NCI-H1694 treated with DMSO at 0.1 percent for 48 hours (cell line): ENCODE measurements around the gene ASB17.
A peak's percentile ranks its signal among the peaks of the same experiment; 100 is the strongest.
"Not testable (repeated sequence)": the region's sequence is repeated elsewhere in the genome, so short reads cannot be mapped to it uniquely, and the experiment has no call there.

Source experiments
- DNase-seq: peaks from one replicate; lab custom pipeline; 2025; lab: John Stamatoyannopoulos, UW

Gene ASB17, protein sequence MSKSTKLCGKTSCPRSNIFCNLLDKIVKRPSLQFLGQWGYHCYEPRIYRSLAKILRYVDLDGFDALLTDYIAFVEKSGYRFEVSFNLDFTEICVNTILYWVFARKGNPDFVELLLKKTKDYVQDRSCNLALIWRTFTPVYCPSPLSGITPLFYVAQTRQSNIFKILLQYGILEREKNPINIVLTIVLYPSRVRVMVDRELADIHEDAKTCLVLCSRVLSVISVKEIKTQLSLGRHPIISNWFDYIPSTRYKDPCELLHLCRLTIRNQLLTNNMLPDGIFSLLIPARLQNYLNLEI

DNA sequence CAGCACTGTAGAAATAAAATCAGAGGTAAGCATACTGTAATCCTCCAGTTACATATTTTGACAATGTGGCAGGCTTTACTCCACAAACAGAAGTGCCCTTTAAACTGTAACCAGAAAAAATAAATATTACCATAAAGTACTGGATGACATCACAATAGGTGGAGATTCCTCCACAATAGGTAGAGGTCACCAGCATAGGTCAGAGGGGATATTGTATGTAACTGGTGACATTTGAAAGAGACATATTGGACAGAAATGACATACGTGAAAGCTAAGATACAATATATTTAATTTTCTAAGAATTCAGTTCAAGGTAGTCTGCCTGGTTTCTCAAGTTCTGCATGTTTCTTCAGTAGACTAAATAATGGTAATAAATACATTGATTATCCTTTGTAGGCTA, at the start of gene ASB17:
TSS of gene ASB17 (minus strand) at position 101 of the 400 bp plus-strand sequence. CDS start 113 bp downstream, outside the sequence.
- no peak for DNase-seq

DNA sequence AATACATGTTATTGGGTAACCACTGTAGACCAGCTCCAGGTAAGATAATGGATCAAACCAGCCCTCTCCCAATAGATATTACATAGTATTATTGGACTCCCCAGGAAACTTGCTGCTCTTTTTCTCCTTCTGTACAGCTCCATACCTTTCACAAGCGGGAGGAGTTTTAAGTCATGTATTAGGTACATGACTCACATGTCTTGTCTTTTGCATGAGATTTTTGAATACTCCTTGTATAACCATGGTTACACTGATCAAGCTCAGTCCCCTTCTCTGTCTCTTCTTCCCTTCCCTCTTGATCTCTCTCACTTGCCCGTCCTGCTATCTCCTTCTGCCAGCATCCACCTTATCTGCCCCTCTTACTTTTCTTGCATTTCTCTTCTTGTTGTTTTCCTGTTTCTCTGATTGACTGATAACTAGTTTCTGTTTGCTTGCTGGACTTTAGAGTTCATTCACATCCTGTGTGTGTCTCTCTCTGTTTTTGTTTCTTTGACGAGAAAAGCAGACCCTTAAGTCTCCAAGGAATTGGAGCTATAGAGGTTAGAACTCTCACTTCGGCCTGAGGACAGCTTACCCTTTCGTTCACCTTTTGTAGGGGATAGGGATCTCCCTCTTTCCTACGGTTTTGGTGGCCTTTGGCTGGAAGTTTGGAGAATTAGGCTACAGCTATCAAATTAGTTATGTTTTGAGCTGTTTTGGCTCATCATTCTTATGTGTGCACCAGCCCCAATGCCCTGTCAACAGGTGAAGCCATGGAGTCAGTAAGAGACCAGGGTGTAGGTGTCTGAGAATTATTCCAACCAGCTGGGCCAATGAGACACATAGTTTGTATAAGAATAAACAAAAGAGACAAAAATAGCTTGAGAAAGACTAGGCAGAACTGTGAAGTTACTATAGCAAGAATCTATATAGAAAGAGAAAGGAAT, 49.0 kb upstream of the ASB17 start:
- DNase-seq, result no peak

DNA sequence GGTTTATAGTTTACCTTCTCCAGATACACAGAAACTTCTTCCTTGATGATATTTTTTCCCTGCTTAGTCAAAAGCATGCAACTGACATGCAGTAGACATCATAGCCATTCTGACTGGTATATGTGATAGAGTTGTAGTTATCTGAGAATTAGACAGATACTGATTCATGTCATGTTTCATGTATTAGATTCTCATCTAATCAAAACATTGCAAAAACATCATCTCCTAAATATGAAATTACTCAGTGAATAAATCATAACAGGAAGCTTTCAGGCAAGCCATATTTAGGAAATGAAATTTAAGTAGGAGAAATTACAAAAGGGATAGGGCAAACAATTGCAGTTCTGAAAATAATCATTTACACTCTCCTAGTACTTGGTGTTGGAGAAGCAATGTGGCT, 38.4 kb upstream of the ASB17 start:
- DNase-seq, result no peak

DNA sequence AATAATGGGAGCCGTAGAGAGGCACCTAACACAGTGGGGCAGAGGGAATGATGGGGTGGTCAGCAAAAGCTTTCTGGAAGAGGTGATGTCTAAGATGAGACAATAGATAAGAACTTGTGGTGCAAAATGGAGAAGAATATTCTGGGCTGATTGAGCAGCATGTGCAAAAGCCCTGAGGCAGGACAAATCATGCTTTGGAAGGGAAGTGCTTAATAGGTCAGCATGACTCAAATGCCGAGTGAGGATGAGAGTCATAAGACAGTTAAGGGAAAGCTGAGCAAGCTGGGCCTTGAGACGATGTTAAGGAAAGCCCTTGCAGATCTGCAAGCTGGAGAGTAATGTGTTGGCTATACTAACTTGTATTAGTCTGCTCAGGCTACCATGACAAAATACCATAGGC, 37.3 kb upstream of the ASB17 start:
- DNase-seq, result no peak

DNA sequence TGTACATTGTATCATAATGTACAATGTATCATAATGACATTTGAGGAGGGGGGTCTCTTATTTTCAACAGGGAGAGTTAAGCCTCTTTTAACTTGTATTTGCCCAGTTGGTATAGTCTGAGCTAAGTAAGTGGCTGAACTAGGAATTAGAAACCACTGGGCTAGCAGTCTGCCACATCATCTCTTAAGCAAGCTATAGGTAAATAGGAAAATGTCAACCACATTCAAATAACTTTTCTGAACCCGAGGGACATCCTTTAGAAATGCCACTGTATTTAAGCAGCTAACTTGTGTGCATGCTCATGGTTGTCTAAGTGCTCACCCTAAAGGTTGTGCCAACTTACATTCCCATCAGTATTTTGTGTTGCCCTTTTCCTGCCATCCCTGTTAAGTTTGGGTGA, 35.5 kb upstream of the ASB17 start:
- no peak for DNase-seq

DNA sequence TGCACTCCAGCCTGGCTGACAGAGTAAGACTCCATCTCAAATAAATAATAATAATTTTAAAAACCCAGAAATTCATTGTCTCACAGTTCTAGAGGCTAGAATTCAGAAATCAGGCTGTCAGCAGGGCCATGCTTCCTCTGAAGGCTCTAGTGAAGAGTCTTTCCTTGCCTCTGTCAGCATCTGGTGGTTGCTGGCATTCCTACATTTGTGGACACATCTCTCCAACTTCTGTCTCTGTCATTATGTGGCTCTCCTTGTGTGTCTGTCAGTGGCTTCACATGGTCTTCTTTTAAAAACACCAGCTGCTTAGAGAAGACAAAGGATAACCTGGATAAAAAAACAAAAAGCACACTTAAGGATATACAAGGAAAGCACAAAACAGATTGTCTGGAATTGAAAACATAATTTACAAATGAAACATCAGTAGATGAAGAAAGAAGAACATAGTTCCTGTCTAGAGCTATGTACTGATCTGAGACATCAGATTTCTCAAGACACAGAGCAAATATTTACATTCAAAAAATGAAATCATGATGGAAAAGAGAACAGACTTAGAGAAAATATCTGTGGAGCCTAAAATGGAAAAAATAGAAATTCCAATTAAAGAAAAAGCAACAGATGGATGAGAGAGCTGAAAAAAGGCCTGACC, 32.7 kb upstream of the ASB17 start:
- no peak for DNase-seq

DNA sequence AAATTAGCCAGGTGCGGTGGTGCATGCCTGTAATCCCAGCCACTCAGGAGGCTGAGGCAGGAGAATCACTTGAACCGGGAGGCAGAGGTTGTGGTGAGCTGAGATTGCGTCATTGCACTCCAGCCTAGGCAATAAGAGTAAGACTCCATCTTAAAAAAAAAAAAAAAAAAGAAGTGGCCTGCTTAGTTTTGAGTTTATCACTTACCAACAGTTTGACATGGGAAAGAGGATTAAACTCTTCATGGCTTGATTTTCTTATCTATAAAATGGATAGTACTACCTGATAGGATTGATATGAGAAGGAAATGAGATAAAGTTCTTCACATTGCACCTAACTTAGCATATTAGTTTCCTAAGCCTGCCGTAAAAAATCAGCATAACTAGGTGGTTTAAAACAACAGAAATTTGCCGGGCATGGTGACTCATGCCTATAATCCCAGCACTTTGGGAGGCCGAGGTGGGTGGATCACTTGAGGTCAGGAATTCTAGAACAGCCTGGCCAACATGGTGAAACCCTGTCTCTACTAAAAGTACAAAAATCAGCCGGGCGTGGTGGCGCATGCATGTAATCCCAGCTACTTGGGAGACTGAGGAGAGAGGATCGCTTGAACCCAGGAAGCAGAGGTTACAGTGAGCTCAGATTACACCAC, 32.0 kb upstream of the ASB17 start:
- not testable (repeated sequence) for DNase-seq

DNA sequence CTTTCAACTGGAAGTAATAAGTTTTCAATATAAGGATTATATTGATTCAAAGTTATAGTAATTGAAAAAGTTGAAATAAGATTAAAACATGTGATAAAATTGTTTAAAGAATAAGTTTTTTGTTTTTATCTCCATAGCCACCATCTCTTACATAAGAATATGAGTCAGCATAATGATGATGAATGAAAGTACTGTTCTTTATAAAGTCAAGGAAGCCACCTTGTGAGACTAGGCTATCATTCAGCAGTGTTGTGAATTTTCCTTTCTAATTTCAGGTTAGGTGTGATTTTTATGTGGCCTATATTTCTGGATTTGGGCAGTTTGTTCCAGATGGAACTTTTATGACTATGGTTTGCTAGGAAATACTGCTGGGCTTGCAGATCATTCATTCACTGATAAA, 22.4 kb upstream of the ASB17 start:
- no peak for DNase-seq

DNA sequence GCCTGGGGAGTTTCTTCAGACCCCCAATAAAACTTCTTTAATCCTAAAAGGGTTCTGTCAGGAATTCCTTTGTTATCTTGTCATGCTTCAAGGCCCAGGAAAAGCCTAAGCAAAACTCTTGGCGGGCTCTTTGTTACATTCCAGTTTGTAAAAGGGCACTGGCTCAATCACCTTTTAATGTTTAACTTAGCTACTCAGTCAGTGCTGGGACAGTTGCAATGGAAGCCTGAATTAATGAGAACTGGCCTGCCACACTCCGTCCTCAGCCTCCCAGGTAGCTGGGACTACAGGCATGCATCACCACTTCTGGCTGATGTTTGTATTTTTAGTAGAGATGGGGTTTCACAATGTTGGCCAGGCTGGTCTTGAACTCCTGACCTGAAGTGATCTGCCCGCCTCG, 21.3 kb upstream of the ASB17 start:
- no peak for DNase-seq

DNA sequence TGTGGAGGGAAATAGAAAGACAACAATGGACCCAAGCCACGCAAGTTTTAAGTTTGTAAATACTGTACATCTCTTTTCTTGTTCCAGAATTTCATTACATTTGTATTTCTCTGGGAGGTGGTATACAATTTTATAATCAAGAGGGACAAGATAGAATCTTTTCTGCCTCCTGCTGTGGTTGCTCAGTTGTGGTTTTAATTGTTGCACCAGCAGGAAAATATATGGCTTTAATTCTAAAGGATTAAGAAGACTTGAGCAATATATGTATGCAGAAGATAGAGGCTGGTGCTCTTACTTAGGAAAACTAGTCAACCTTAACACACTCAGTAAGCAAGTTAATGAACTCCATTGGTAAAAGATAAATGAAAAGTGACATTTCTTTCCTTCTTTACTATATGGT, 19.8 kb upstream of the ASB17 start:
- no peak for DNase-seq

DNA sequence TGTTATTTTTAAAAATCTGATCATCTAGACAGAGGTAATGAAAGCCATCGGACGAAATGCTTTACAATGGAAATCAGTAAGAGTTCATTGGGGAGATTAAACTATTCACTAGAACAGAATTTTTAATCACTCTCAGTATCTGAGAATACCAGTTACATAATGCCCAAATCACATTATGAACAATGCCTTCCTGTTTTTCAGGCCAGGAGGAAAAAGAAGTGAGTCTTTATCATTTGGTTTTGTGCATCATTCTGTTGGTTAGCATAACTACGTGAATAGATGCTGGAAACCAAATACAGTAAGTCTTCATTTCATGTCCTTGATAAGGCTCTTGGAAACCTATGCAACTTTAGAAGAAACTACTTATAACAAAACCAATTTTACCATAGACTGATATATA, 18.0 kb upstream of the ASB17 start:
- DNase-seq, result no peak

DNA sequence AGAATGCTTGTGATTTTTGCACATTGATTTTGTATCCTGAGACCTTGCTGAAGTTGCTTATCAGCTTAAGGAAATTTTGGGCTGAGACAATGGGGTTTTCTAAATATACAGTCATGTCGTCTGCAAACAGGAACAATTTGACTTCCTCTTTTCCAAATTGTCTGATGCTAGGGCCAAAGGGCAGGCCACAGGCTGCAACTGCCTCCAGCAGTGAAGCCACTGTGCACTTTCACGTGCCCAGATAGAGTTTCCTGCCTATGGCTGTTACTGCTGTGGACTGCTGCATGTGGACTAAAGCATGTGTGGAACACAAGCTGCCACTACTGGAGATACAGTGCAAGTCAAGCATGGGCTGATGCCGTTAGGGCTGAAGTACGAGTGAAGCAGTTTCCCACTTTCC, 10.8 kb upstream of the ASB17 start:
- DNase-seq, result not testable (repeated sequence)

DNA sequence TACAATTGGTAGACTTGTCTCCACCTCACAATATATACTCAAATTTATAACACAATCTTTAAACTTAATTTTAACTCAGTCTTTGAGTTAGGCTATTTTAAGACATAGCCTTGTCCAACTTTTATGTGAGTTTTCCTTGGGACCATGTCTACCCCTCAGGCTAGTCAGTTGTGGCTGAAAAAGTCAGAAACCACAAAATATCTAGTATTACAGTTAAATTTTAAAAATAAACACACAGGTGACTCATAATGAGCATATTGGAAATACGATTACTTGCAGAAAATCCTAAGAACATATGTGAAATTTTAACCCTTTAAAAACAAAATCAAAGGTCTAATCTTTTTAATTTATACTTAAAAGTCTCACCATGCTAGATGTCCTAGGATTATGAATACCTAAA, 4.8 kb upstream of the ASB17 start:
- DNase-seq, result no peak

DNA sequence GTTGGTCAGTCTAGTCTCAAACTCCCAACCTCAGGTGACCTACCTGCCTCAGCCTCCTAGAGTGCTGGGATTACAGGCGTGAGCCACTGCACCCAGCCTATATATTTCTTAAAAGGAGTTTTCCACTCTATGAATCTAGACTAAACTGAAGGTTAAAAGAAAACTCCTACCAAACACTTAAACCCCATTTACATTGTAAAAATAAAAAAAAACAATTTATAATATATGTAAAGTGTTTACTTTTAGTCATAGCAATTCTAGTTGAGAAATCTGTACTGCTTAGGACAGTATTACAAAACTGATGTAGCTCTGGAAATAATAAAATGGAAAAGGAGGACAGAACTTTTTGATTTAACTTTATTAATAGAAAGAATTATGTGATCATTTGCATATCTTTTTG, 9.5 kb downstream of the ASB17 start:
- DNase-seq, result no peak

DNA sequence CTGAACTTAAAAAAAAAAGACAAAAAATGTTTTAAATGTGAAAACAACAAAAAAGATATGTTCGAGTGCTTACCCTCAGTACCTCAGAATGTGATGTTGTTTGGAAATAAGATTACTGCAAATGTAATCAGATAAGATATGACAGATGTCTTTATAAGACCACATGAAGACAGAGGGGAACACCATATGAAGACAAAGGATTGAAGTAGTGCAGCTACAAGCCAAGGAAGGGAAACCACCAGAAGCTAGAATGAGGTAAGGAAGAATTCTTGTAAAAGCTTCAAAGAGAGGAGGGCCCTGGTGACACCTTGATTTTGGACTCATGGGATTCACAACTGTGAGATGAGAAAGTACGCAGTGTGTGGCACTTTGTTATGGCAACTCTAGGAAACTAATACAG, 15.4 kb downstream of the ASB17 start:
- DNase-seq, result no peak

DNA sequence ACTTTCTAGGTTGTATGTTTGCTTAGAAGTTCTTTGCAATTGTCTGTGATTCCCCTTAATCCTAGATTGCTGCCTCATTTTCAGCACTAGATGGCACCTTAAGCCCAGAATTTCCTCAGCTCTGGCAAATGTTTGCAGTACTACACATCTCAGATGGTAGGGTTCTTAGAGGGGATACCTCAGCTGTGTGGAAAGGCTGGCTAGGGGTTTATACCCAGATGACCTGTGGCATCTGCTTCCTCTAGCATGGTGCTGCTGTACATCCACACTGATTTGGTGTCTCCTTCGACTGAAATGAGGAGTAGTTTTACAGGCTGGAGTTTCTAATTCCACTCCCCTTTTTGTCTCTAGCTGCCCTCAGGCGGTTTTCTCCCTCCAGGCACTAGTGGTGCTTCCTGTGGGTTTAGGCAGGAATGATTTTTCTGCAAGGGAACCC, 23.5 kb downstream of the ASB17 start:
- DNase-seq, result peak; percentile 39

DNA sequence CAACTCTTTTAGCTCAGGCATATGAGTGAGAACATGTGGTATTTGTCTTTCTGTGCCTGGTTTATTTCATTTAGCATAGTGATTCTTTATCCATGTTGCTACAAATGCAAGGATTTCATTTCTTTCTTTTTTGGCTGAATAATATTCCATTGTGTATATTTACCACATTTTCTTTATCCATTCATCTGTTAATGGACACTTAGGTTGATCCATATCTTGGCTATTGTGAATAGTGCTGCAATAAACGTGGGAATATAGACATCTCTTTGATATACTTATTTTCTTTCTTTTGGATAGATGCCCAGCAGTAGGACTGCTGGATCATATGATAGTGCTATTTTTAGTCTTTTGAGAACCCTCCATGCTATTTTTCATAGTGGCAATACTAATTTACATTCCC, 30.8 kb downstream of the ASB17 start:
- no peak for DNase-seq

DNA sequence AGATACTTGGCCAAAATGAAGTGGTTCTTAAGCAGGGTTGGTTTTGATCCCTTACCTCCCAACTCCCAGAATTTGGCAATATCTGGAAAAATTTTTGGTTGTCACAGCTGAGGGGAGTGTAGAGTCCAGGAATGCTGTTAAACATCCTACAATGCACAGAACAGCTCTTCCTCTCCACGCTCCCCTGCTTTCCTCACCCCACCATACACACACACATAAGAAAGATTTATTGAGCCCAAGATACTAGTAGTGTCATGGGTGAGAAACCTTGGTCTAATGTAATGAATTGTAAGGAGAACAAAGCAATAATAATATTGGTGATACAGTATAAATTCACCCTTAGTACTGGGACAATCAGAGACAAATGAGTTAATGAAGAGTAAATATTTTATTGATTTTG, 47.8 kb downstream of the ASB17 start:
- DNase-seq, result no peak

DNA sequence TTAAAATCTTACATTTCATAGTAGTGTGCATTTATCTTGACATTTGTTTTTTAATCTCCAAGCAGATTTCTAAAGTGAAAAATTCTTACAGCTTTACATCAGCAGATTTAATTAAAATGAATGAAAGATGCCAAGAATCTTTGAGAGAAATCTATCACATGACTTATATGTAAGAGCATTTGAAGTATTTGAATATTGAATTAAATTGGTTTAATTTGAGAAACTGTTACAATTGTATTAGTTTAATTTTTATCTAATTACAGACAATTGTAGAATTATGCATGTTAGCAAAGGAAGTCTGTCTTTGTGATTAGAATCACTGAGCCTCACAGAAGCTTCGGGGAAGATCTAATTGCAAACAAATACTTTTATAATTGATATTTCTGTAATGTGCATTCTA, 52.2 kb downstream of the ASB17 start:
- no peak for DNase-seq

DNA sequence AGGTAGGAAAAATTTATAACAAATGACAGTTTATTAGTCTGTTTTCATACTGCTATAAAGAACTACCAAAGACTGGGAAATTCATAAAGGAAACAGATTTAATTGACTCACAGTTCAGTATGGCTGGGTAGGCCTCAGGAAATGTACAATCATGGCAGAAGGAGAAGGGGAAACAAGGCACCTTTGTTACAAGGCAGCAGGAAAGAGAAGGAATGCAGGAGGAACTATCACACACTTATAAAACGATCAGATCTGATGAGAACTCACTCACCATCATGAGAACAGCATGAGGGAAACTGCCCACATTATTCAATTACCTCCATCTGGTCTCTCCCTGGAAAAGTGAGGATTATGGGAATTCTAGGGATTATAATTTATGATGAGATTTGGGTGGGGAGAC, 61.3 kb downstream of the ASB17 start:
- no peak for DNase-seq
